ENCODE results near the gene SPACA5B.
"Not testable (repeated sequence)": the region's sequence is repeated elsewhere in the genome, so short reads cannot be mapped to it uniquely, and the experiment has no call there.

SPACA5B gene

DNA sequence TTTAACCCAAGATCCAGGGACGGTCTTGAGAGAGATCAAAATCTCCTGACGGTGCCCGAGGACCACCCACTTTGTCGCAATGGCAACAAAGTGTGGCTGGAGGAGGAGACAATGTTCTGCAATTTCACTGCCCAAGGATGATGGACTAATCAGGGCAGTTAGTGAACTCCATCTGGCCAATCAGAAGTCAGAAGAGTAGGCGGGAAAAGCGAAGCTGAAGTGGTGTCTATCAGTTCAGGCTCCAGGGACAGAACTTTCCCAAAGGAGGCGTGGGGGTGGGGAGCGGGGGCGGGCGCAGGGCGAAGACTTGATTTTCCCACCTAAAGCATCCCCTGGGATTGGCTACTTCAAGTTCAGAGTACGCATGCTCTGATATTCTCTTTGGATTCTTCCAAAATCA lies 25.6 kb downstream of the SPACA5B start:
- ATAC-seq (no peak), DNase-seq (no peak)
- H3K27me3 Mint-ChIP-seq: no peaks in the 10 kb centered on the region
- H3K27ac Mint-ChIP-seq: no peak overlapping the region
- H3K9me3 Mint-ChIP-seq: no peaks in the 10 kb centered on the region
- H3K4me1 Mint-ChIP-seq: no peaks in the 10 kb centered on the region
- no peak overlapping the region for H3K4me3 Mint-ChIP-seq

DNA sequence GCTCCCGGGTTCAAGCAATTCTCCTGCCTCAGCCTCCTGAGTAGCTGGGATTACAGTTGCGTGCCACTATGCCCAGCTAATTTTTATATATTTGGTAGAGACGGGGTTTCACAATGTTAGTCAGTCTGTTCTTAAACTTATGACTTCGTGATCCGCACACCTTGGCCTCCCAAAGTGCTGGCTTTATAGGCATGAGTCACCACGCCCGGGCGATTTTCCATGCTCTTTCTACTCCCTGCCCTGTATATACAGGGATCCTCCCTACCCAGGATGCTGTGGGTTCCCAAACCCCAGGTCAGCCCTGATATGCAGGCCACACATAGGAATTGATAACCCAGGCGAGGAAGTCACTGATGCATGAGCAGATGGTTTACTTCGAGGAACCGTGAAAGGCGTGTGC lies 34.8 kb downstream of the SPACA5B start:
- Mint-ChIP-seq H3K27ac (no peak overlapping the region), H3K27me3 (no peaks in the 10 kb centered on the region), H3K9me3 (no peaks in the 10 kb centered on the region), H3K4me3 (no peak overlapping the region), H3K4me1 (no peaks in the 10 kb centered on the region)
- no peak for DNase-seq
- ATAC-seq: no peak

DNA sequence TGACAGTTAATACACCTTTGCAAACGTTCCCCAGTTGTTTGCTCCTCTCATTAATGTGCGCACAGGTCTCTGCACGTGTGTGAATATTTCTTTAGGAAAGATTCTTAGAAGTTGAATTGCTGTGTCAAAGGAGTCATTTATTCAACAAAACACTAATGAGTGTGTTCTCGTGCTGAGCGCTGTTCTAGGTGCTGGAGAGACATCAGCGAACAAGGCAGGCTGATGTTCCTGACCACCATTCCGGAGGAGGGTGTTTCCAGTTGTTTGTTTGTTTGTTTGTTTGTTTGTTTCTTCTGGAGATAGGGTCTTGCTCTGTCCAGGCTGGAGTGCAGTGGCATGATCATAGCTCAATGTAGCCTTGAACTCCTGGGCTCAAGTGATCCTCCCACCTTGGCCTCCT lies 35.9 kb downstream of the SPACA5B start:
- not testable (repeated sequence) for H3K4me3 Mint-ChIP-seq, H3K9me3 Mint-ChIP-seq, ATAC-seq, DNase-seq, H3K4me1 Mint-ChIP-seq, H3K27me3 Mint-ChIP-seq, H3K27ac Mint-ChIP-seq

DNA sequence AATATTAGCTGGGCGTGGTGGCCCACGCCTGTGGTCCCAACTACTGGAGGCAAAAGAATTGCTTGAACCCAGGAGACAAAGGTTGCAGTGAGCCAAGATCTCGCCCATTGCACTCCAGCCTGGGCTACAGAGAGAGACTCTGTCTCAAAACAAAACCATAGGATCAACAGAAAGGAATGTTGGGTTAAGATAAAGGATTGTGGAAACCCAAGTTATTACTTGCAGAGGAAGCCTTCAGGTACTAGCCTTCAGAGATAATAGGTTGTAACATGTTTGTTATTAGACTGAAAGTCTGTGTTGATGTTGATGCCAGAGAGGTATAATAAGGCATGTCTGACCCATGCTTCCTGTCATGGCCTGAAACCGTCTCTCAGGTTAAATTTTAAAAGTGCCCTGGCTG lies 49.3 kb downstream of the SPACA5B start:
- DNase-seq (no peak), ATAC-seq (no peak)
- H3K27me3 Mint-ChIP-seq: no peaks in the 10 kb centered on the region
- no peak overlapping the region for H3K4me3 Mint-ChIP-seq
- H3K4me1 Mint-ChIP-seq: no peaks in the 10 kb centered on the region
- H3K27ac Mint-ChIP-seq: no peak overlapping the region
- H3K9me3 Mint-ChIP-seq: no peaks in the 10 kb centered on the region

DNA sequence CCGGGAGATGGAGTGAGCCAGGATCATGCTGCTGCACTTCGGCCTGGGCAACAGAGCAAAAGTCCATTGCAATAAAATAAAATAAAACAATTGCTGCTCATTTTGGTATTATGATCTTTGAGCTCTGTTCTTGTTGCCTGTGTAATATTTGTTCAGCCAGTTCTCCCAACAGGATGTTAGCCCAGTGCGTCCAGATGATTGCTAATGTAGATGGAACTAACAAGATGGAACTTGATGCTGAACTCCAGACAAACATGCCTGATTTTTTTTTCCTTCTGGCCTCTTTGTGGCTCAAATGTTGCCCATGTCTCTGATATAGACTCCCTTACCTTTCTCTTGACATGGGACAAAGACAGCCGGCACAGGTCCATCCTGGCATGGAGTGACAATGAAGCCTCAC lies 50.4 kb downstream of the SPACA5B start:
- no peak for DNase-seq
- H3K27me3 Mint-ChIP-seq: no peaks in the 10 kb centered on the region

DNA sequence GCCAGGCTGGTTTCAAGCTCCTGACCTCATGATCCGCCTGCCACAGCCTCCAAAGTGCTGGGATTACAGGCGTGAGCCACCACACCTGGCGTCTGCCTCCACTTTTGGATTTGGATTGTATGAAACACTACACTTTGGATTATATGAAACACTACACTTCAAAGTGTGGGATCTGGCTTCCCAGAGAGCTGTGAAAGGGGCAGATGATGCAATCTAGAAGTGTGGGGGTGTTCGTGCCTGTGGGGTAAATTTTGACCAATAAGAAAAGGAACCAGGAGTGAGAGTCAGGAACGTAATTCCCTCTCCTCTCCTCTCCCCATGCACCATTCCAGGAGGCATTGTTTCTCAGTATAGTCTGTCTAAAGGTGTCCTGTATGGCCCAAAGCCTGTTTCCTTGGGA lies 51.5 kb downstream of the SPACA5B start:
- H3K4me3 Mint-ChIP-seq, H3K9me3 Mint-ChIP-seq, DNase-seq, H3K4me1 Mint-ChIP-seq, H3K27me3 Mint-ChIP-seq, ATAC-seq: not testable (repeated sequence)
- H3K27ac Mint-ChIP-seq: peak overlapping the region in 1 of 2 donors; percentile 59

More for the DNA sequence above, 50.4 kb downstream of the SPACA5B start:
- Mint-ChIP-seq H3K4me3 (no peak overlapping the region), H3K9me3 (no peaks in the 10 kb centered on the region), H3K27ac (no peak overlapping the region), H3K4me1 (no peaks in the 10 kb centered on the region)
- ATAC-seq: no peak
